Measurements from ENCODE around the gene WBP2NL.
A peak's percentile ranks its signal among the peaks of the same experiment; 100 is the strongest.

The WBP2NL gene

GRCh38 chr22:42026705-42027104 is 28.1 kb downstream of the WBP2NL start:
- no peak for DNase-seq

DNA sequence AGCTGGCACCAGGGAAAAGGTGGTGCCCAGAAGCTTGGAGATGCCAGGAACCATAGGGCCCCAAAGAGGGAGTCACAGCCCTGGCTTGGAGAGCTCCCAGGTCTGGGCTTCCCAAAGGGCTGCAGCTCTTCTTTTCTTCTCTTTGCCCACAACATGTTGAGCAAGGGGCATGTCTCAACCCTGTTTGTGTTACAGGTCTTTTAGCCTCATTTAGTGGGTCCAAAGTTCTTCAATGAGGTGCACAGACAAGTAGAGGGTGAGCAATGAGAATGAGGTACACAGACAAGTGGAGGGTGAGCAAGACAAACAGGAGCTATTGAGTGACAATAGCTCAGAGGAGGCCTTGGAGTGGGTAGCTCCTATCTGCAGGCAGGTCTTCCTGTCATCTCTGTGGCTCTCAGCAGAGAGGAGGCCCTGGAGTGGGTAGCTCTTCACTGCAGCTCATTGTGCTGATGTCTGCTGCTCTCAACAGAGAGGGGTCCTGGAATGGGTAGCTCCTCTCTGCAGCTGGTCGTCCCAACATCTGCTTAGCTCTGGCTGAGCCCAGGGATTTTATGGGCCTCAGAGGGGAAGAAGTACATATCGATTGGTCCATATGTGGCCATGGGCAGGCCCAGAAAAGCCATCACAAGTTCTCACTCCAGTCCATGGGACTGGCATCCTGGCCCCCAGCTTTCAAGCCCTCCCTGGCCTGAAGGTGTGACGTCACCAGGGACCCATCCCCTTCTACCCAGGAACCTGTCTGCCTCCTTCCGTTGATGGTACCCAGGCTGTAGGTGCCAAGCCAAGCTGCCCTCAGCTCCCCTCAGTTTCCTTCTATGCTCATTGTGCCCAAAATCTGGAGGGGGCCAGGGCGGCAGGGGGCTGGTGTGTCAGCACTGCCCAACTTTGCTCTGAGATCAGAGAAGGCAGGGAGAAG is 34.9 kb downstream of the WBP2NL start:
- DNase-seq = no peak

- no peak for DNase-seq
Measured at GRCh38 chr22:42035256-42035655, 36.7 kb downstream of the WBP2NL start.

DNA sequence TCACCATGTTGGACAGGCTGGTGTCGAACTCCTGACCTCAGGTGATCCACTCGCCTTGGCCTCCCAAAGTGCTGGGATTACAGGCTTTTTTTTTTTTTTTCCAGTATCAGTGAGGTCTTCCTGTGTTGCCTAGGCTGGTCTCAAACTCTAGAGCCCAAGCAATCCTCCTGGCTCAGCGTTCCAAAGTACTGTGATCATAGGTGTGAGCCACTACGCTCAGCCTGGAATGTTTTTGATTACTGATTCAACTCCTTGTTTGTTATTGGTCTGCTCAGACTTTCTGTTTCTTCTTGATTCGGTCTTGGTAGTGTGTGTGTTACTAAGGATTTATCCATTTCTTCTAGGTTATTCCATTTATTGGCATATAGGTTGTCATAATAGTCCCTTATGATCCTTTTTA is 40.7 kb downstream of the WBP2NL start:
- DNase-seq = no peak

DNA sequence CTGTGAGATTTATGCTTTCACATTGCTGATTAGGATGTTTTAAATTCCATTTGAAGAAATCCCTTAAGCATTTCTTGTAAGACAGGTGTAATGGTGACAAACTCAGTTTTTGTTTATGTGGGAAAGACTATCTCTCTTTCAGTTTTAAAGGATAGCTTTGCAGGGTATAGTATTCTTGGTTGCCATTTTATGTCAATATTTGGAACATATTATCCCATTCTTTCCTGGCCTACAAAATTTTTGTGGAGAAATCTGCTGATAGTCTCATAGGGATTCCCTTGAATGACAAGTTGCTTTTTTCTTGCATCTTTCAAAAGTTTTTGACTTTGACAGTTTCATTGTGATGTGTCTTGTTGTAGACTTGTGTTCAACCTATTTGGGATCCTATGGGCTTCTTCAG is 43.2 kb downstream of the WBP2NL start:
- DNase-seq = no peak

DNA sequence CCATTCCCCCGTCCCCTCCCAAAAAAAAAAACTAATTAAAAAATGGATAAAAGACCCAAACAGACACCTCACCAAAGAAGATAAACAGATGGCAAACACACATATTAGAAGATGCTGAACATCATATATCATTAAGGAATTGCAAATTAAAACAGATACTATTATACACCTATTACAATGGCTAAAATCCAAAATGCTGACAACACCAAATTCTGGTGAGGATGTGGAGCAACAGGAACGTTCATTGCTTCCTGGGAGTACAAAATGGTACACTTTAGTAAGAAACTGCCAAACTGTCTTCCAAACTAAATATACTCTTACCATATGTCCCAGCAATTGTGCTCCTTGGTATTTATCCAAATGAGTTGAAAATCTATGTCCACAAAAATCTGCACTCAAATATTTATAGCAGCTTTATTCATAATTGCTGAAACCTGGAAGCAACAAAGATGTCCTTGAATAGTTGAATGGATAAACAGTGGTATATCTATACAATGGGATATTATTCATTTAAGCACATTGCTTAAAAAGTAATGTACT is 52.1 kb downstream of the WBP2NL start:
- DNase-seq = no peak

DNA sequence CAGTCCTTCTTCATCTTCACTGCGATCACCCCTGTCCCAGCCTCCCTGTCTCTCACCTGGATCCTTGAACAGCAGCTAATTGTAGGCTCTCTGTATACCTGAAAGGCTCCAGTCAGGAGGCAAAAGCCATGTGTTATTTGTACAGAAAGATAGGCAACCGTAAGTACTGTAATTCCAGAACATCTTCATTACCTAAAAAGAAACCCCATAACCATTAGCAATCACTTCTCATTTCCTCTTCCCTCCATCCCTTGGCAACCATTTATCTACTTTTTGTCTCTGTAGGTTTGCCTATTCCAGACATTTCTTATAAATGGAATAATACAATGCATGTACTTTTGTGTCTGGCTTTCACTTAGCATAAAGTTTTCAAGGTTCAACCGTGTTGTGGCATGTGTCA is 54.2 kb downstream of the WBP2NL start:
- no peak for DNase-seq

GRCh38 chr22:42056757-42057511 is 58.3 kb downstream of the WBP2NL start:
- DNase-seq = no peak

DNA sequence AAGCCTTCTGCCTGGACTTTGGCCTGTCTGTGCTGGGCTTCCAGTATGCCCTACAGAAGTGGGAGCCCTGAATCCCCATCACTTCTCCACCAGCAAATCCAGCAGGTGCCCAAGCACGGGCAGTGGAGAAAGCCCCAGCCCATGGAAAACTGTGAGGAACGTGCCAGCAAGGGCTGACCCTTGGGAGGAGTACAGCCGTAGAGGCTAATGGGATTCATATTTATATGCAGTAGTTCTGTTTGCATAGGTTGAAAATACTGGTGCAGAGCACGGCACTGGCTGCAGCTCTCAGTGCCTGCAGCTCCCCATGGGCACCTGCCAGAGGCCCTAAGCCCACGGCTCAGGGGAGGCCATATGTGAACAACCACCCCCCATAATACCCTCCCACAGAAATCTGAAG is 61.9 kb downstream of the WBP2NL start:
- no peak for DNase-seq

- DNase-seq = peak in 1 of 58 donors; percentile 11
Measured at GRCh38 chr22:42061041-42061440, 62.5 kb downstream of the WBP2NL start.

DNA sequence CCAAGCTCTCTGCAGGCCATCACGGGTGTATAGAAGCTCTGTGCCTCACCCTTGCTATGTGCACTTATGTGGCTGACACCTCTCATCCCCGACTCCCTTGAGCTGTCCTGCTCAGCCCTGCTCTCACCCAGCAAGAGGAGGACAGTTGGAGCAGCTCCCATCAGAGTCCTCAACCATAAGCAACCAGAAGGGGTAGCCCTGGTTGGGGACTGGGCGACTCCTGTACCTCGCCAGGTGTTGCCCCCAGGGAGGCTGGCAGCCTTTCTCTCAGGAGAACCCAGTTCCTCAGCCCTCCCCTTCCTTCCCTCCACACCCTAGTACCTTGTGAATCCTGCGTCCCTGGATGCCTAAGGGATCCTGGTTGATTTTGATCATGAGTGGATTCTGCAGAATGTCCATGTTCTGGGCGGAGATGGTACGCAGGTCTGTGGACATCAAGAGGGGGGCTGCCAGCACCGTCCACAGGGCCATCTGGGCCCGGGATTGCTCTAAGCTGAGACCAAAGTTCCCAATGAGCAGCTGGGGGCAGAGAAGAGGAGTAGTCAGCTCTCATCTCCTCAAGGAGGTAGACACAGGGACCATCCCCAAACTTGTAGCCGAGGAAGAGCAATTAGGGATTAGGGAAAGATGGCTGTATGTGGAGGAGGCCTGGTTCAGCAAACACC is 64.0 kb downstream of the WBP2NL start:
- DNase-seq = no peak

DNA sequence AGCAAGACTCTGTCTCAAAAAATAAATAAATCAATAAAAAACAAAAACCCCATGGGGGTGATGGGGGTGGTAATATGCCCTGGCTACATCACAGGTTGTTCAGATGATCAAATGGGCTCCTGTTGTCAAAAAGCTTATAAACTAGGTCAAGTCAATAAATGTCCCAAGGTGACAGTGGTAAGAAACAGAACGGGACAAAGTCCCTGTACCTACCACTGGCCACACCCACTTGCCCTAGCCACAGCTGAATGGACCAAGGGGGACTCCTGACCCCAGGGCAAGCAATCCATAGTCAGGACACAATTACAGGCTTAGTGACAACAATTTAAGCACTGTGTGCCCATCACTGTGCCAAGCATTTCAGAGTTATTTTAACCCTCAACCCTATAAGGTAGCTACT is 66.0 kb downstream of the WBP2NL start:
- DNase-seq = no peak

DNA sequence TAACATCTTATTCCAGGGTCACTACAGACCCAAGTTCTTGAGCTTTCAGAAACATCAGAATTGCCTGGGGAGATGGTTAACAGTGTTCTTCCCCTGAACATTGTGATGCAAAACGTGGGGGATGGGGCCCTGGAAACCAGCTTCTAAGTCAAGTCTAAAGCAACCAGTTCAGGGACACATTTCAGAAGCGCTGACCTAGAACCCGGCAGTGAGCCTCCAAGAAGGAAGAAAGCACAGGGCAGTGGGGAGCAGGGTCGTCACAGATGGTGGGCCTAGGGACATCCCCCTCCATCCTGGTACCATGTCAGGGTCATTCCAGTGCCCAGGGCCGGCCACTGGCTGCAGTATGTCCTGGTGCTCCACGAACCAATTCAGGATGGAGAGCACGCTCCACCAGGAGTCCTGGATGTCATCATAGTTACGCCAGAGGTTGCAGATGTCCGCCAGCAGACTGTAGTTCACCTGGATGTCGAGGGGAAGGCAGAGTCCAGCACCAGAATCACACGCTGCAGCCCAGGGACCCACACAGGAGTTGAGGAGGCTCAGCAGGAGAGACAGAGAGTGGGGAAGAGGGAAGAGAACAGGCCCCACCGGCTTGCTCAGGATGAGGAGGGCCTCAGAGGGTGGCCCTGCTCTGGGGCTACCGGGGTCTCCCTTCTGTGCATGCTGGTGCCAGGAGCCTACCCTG is 67.0 kb downstream of the WBP2NL start:
- no peak for DNase-seq

GRCh38 chr22:42066126-42066761 is 67.7 kb downstream of the WBP2NL start:
- no peak for DNase-seq

GRCh38 chr22:42066937-42067336 is 68.3 kb downstream of the WBP2NL start:
- DNase-seq = no peak

GRCh38 chr22:42067671-42068251 is 69.2 kb downstream of the WBP2NL start:
- DNase-seq = no peak

GRCh38 chr22:42068291-42068690 is 69.7 kb downstream of the WBP2NL start:
- no peak for DNase-seq

DNA sequence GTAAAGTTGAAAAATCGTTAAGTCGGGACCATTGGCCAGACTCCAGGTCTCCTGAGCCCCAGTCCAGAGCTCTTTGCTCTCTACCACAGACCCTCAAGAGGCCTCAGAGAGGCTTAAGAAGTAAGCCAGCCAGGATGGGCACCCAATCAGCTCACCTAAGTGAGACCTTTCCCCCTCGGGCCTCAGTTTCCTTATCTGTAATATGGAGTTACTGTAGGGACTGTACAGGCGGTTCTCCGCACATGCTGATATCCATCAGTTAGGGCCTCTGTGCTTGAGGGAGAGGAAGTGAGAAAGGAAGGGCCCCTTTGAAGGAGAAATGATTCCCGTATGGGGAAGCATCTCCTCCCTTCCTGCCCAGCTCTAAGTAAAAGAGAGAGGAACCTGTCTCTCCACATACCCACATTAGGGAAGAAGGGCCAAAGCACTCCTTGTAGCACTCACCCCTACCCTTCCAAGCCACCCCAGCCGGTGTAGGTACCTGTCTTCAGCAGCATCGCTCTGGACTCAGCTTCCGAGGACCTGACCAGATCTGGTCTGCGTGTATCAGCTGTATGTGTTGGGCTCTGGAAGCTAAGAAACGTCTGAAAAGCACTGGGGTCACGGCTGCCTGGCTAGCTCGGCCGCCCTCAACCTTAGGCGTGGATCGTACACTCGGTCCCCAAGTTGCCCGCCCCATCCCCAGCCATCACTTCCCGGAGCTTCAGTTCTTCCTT is 71.4 kb downstream of the WBP2NL start:
- DNase-seq = peak in 8 of 58 donors; percentile 25 to 63 (median 48)

Data from anterior cingulate cortex (tissue), 58 donors.